ENCODE measurements around the gene SYT7. TPM values are rescaled to one million over a fixed set of nuclear protein-coding genes. Genes with fewer than 3 reads are reported as not detected.

Gene SYT7
- total RNA-seq, 1 donor from 2014 or later: not detected

- H3K9me3 Mint-ChIP-seq: no peaks in the 10 kb centered on the region
- no peak for ATAC-seq (ENCODE audit: low read depth)
- DNase-seq: no peak
- H3K27me3 Mint-ChIP-seq: peaks cover 8% of the 10 kb centered on the region
- ChIA-PET POLR2A (no interaction called here), CTCF (no interaction called here)
- H3K4me3 Mint-ChIP-seq: no peak overlapping the region
- peaks cover 4% of the 10 kb centered on the region for H3K4me1 Mint-ChIP-seq
- no peaks in the 10 kb centered on the region for H3K36me3 Mint-ChIP-seq (ENCODE audit: low read depth)
- intact Hi-C loops (cut with micrococcal nuclease): no loop called here
- TF ChIP-seq CTCF (IDR thresholded peaks at IDR 0.05): no peak
- no peak overlapping the region for H3K27ac Mint-ChIP-seq
Observed at GRCh38 chr11:61536676-61537270, 44.1 kb downstream of the SYT7 start.

GRCh38 chr11:61535998-61536675 lies 44.7 kb downstream of the SYT7 start:
- ChIA-PET CTCF (no interaction called here), POLR2A (interaction anchor here (0.6 kb wide), 1 partner anchor 65 kb away, joined by 5 read pairs; no protein-coding TSS in a partner anchor)
- H3K9me3 Mint-ChIP-seq: no peaks in the 10 kb centered on the region
- H3K36me3 Mint-ChIP-seq (ENCODE audit: low read depth): no peaks in the 10 kb centered on the region
- no peak for TF ChIP-seq CTCF (IDR thresholded peaks at IDR 0.05)
- DNase-seq (no peak), ATAC-seq (ENCODE audit: low read depth) (no peak)
- intact Hi-C loops (cut with micrococcal nuclease): no loop called here
- H3K27me3 Mint-ChIP-seq: peaks cover 4% of the 10 kb centered on the region
- H3K27ac Mint-ChIP-seq: no peak overlapping the region
- H3K4me3 Mint-ChIP-seq: no peak overlapping the region
- no peaks in the 10 kb centered on the region for H3K4me1 Mint-ChIP-seq

- no peaks in the 10 kb centered on the region for H3K36me3 Mint-ChIP-seq (ENCODE audit: low read depth)
- H3K4me1 Mint-ChIP-seq: no peaks in the 10 kb centered on the region
- intact Hi-C loops (cut with micrococcal nuclease): no loop called here
- ChIA-PET CTCF (no interaction called here), POLR2A (interaction anchor here (0.6 kb wide), 1 partner anchor 66 kb away, joined by 5 read pairs; no protein-coding TSS in a partner anchor)
- peaks cover 6% of the 10 kb centered on the region for H3K27me3 Mint-ChIP-seq
- TF ChIP-seq CTCF (IDR thresholded peaks at IDR 0.05): no peak
- H3K27ac Mint-ChIP-seq: no peak overlapping the region
- no peak for ATAC-seq (ENCODE audit: low read depth)
- no peak for DNase-seq
- H3K9me3 Mint-ChIP-seq: no peaks in the 10 kb centered on the region
- no peak overlapping the region for H3K4me3 Mint-ChIP-seq
Observed at GRCh38 chr11:61534933-61535839, 45.7 kb downstream of the SYT7 start.

DNA sequence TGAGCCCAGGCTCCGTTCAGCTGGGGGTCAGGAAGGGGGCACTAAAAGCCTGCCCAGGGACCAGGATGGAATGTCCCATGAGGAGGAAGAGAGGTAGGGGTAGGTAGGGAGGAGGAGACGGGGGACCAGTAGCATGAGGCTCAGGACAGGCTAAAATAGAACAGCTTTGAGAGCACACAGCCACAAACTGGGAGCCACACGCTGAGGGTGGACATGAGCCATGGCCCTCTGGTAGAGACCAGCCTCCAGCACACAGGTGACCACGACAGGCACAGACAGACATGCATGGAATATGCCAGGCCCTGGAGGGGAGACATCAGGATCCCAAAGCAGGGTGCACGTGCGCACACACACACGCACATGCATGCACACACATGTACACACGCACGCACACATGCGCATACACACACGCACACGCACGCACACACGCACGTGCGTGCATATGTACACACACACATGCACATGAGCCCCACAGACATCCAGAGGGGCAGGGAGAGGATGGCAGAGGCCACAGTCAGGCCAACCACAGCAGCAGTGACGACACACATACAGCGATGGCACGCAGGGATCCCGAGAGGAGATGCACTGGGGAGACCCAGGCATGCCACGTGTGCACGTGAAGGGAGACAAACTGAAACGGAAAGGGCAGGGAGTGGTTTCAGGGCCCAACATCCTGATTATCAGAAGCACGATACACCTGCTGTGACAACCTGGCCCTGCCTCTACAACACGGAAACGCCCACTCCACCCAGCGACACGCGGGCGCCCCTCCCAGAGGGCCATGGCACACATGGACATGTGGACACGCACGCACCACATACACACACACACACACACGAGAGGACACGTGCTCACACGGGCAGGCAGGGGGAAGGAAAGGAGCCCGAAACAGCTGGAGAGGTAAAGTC lies 46.6 kb downstream of the SYT7 start:
- CTCF ChIA-PET: no interaction called here
- intact Hi-C loops (cut with micrococcal nuclease): no loop called here

More for the DNA sequence above, 46.6 kb downstream of the SYT7 start:
- DNase-seq (no peak), ATAC-seq (ENCODE audit: low read depth) (no peak)
- Mint-ChIP-seq H3K27me3 (peaks cover 8% of the 10 kb centered on the region), H3K36me3 (ENCODE audit: low read depth) (no peaks in the 10 kb centered on the region), H3K9me3 (no peaks in the 10 kb centered on the region), H3K27ac (no peak overlapping the region), H3K4me3 (no peak overlapping the region), H3K4me1 (no peaks in the 10 kb centered on the region)
- POLR2A ChIA-PET: no interaction called here
- no peak for TF ChIP-seq CTCF (IDR thresholded peaks at IDR 0.05)

Measured in activated B cell treated with CpG ODN at 0.5 μM for 24 hours (primary cell).